Endothelial cell of hepatic sinusoid (primary cell): Measurements from ENCODE around the gene PTPN7.
"Not testable (repeated sequence)": the region's sequence is repeated elsewhere in the genome, so short reads cannot be mapped to it uniquely, and the experiment has no call there.

Source experiments
- in situ Hi-C: cut with HindIII; loops from 2 replicates; pipeline ENCODE4 v1.10.0; 2017; ENCODE audit warnings: low sequenced_read_pairs

The PTPN7 gene

DNA sequence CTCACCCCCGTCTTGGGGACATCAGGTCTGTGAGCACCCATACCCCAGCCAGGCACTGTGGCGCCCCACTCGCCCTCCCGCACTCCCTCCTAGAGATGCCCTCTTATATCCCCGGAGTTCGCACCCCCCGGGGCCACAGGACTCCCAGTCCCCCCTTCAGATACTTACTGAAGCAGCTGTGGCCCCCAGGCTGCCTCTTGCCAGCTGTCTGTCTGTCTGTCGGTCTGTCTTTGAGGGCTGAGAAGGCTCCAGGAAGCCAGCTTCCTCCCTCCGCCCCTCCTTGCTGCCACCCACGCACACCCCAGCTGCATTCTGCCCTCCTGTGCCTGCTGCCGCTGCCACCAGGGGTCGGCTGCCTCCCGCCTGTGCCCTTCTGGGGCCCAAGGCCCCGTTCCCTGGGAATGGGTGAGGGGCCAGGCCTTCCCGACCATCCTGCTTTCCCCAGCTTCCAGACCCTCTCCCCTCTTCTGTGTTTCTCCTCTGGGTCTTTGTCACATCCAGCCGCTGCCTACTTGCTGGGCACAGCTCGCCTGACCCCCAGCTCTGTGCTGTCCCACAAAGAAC is at the start of gene PTPN7:
Gene PTPN7 (minus strand): TSS at position 226 of the 564 bp plus-strand sequence. CDS start 1,200 bp downstream, outside the sequence.
- in situ Hi-C loops: loop anchor here (5.0 kb wide), 1 partner anchor 52 kb away; no protein-coding TSS in a partner anchor

DNA sequence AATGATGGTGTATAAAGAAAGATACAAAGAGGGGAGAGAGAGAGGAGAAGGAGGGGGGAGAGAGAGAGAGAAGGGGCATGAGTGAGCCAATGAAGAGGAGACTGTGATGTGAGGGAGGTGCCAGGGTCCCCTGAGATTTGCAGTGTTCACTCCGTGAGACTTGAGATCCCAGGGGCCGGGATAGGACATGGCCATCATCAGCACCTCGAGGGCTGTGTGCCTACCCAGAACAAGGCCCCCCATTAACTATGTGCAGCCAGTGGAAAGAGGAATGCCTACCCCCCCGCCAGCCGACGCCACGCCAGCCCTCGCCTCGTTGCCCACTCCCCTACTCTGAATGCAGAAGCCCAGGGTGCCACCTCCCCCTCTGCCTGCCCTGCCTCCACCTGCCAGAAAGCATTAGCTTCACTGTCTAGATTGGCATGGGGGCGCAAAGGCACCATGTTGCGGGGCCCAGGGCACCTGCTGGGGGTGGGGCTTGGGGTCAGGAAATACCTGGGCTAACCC is 48.0 kb upstream of the PTPN7 start:
- in situ Hi-C loops: no loop called here

DNA sequence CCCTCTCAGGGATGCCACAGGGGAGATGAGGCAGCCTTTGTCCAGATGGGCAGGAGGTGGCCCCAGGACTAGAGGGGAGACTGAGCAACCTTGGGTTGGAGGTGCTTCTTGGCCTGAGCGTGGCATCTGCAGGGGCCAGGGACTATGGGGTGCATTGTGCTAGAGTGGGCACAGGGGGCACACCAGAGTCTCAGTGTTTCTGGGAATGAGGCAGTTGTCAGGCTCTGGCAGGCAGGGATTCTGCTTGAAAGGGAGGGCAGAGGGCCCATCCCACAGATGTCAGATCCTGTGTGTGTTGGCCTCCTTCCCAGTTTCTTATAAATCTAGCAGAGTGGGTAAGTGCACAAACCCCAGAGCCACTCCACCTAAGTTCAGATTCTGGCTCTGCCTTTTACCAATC is 46.9 kb upstream of the PTPN7 start:
- in situ Hi-C loops: no loop called here

DNA sequence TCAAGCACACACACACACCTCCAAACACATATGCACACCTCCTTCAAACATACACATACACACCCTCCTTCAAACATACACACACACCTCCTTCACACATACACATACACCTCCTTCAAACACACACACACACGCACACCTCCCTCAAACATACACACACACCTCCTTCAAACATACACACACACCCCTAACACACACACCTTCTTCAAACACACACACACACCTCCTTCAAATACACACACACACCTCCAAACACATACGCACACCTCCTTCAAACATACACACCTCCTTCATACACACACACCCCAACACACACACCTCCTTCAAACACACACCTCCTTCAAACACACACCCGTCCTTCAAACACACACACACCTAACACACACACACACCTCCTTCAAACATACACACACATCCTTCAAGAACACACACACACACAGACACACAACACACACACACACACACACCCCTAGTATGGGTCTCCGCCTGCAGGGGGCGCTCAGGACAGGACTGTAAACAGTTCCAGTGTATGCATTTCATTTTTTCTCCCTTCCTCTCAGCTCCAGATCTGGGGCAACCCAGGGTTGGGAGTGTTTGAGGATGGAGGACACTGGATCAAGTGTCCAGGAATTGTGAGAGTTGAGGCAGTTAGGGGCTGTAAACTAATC is 45.3 kb upstream of the PTPN7 start:
- in situ Hi-C loops: no loop called here

DNA sequence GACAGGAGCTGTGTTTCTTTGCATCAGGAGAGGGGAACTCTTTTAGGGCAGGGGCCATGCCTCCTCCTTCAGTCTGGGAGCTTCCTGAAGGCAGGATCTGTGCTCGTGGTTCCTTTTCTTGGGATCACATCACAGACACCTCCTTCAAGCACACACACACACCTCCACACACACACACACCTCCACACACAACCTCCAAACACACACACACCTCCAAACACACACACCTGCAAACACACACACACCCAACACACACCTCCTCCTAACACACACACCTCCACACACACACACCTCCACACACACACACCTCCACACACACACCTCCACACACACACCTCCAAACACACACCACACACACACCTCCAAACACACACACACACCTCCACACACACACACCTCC is 43.7 kb upstream of the PTPN7 start:
- in situ Hi-C loops: no loop called here

DNA sequence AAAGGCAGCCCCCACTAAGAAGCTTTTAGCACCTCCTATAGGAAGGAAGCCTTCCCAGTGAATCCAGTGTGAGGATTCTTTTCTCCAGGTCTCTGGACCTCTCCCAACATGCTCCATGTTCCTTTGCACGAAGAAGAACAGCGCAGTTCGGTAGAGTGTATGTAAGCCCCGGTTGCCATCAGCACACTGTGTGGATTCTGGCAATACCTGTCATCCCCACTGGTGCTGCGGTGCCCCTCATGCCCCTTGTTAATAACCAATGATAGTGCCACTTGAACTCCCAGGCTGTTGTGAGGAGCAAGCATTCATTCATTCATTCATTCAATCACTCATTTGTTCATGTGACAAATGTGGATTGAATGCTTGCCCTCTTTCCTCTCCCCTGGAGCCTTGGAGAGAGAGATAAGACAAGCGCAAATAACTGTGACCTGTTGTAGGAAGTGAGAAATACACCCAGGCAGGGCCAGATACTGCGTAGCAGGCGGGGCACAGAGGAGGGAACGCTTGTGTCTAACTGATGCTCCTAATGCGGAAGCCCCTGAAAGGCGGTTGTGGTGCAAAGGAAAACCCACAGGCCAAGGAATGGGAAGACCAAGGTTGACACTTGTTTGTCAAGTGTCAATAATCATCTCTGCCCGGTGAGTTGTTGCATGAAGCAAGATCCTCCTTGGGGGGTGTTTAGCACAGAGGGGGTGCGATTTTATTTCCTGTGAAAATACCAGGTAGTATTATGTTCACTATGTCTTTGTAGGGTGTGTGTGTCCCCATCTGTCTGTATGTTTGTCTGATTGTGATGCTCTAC is 43.0 kb upstream of the PTPN7 start:
- in situ Hi-C loops: no loop called here

DNA sequence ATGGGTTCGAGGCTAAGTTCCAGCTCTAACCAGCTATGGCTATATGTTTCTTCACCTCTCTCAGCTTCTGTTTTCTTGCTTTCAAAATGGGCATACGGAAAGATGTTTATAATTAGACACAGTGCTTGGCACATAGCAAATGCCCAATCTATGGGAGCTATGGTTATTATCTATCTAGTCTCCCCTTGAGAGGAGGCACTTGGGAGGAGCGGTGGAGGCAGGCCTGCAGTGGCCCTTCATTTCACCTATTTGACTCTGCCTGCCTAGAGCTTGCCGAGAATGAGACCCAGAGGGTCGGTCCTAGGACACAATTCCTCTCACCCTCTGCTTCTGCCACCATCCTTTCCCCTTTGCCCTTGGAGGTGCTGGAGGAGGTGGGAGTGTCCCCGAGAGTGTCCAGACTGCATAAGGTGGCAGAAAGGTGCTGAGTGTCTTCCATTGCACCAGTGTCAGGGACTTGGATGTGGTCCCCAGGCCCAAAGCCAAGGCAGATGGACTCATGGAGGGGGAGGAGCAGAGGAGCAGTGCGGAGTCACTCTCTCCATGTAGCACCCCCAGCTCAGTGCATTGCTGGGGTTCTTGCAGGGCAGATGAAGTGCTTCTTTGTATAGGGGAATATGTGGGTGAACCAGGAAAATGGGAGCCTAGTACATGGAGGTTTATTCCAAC is 42.2 kb upstream of the PTPN7 start:
- in situ Hi-C loops: no loop called here

DNA sequence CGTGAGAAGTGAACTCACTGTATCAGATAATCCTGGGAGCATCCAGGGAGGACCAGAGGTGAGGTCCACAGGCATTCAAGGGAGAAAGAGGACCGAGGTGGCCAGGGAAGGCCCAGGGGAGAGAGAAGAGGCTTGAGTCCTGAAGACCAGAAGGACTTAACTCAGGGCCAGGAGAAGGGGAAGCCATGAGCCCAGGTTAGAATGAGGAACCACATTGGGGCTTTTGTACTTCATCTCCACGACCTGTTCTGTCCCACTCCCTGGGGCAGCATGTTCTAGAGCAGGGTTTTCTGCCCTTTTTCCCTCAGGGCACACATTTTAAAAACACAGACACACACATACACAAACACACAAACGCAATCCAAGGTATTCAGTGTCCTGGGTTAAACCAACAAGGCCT is 41.6 kb upstream of the PTPN7 start:
- in situ Hi-C loops: no loop called here

DNA sequence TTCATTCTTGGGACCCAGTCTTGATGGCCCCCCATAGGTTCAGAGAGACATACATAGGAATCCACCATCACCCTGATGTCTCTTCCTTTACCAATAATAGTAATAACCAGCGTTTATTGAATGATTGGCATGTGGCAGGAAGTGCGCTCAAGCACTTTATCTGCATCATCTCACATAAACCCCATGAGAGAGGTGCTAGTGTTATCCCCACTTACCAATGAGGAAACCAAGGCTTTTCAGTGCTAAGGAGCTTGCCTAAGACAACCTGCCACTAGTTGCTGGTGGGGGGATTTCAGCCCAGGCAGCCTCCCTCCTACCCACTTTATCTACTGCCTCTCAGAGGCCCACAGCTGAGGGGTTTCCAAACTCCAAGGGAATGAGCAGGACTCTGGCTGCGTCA is 40.9 kb upstream of the PTPN7 start:
- in situ Hi-C loops: no loop called here

DNA sequence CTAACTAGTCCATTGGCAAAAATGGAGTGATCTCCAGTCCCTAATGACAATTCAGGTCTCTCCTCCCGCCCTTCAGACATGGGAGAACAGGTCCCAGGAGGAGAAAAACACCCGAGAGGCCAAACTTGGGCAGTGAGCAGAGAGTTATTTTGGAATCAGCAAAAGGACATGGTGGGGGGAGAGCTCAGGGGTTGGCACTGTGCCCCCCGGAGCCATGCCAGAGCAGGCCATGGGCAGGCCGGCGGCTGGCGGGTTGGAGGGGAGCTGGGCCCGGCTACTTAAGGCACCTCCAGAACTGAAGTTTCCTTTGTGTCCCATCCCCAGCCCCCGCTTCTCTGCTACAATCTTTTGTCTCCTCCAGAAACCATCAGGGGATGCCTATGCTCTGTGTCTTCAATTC is 40.3 kb upstream of the PTPN7 start:
- in situ Hi-C loops: no loop called here

DNA sequence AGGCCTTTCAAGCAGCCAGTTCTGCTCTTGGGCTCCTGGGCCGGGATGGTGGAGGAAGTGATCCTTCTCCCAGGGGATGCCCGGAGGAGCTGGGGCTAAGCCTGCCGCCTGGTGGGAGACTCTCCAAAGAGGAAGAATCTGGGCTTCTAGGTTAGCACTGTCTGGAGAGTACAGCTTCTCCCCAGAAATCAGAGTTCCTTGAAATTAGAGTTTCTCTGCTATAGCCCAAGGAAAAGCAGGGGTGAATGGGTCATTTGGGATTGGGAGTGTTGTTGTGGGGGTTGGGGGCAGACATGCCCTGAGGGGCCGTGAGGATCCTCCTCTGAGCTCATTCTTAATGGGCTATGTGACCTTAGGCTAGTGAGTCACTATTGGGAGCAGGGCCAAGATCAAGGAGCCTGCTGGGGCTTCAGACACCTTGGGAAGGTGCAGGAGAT is 39.7 kb upstream of the PTPN7 start:
- in situ Hi-C loops: no loop called here

DNA sequence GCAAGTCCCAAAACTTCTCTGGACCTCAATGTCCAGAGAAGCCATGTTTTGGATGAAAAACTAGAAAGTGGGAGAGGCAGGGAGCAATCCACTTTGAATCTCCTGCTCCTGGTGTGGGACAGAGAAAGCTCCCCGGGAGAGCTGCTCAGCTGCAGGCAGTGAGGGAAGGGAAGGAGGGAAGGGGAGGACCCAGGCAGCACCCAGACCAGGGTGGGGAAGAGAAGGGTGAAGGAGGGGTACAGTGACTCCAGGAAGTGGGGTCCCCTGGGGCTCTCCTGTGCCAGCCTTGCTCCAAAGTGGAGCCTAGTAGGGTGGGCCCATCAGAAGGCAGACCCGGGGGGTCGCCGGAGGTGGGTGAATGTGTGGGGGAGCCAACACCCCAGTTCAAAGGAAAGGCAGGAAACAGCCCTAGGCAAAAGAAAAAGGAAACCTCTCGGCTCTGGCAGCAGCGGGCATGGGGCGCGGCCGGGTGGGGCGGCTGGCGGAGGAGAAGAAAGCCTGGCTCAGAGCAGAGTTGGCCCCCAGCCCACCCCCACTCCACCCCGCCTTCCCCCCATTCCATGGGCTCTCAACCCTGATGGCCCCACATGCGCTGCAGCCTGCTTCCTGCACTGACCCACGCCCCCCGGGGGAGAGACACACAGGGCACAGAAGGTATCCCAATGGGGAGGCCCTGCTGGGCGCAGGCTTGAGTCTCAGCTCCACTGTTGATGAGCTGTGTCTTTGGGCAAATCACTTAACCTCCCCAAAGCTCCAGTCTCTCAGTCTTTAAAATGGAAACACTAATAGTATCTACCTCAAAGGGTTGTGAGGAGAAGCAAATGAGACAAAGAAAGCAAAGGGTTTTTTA is 38.9 kb upstream of the PTPN7 start:
- in situ Hi-C loops: no loop called here

DNA sequence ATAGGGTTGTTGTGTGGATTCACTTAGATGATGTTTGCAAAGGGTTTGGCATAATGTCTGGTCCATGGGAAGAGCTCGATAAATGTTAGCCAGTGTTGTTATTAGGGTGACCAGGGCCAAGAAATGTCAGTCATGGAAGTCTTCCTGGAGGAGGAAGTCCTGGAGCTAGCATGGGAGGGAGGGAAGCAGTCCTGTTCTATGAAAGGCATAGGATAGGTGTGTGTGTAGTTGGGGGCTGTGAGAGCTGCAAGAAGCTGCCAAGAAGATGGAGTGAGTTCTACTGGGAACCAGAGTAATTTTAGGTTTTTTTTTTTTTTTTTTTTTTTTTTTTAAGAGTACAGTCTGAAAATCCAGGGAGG is 37.9 kb upstream of the PTPN7 start:
- in situ Hi-C loops: no loop called here

DNA sequence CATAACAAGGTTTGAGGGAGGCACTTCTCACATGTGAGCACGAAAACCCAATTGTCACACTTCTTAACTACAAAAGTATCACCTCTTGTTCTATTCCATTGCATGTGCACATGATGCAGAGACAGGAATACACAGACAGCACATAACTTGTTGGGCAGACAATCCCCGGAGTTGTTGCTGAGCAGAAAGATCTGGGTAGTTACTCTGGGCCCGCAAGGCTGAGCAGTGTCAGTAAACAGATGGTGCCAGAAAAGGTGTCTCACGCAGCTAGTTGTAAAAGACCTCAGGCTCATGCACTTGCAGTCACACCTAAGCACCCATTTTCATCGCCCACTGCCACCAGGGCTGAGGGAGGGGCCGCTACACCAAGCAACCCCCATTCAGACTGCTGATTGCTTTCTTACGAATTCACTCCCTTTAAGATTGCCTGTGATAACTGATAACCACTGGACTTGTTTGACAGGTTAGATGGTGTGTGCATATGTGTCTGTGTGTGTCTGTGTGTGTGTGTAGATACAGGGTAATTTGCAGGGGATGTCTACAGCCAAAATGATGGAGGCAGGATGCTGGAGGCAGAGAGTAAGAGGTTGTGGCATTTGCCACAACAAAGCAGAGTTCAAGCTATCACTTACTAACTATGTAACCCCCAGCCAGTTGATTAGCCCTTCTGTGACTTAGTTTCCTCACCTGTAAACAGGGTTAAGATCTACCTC is 37.4 kb upstream of the PTPN7 start:
- in situ Hi-C loops: no loop called here

DNA sequence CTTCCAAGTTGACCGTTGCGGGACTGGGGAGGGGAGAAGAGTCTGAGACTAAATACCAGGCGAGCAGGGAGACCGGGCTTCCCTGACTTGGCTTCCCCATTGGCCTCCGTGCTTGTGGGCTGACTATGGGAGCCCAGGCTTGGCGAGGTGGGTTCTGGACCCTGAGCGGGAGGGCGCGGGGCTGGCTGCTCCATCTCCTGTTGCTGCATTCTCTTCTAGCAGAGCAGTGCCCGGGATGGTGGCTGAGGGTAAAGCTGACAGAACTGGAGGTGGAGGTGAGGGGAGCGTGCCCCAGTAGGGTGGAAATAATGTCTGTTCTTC is 33.9 kb upstream of the PTPN7 start:
- in situ Hi-C loops: no loop called here

DNA sequence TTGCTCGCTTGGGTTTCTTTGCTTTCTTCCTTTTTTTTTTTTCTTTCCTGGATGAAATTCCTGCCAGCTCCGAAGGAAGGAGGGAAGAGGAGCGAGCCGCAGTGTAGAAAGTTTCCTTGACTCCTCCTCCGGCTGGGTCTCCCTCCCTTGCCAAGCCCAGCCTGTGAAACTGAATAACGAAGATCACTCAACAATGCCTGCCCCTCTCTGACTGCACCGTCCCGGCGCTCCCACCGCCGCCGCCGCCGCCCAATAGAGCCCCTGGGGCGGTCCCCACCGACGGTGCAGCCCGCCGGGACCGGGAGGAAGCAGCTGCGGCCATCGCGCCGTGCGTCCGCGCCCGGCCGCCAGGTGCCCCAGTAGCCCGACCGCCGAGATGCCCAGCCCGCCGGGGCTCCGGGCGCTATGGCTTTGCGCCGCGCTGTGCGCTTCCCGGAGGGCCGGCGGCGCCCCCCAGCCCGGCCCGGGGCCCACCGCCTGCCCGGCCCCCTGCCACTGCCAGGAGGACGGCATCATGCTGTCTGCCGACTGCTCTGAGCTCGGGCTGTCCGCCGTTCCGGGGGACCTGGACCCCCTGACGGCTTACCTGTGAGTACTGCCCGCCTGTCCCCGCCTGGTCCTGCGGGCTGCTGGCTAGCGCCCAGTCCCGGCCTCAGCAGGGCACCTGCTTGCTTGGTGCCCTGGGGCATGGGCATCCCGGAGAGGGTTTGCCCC is 33.4 kb upstream of the PTPN7 start, which contains the start of gene LGR6:
Gene LGR6 (plus strand): TSS at position 186 of the 714 bp plus-strand sequence. CDS start 191 bp downstream, at position 377.
- in situ Hi-C loops: no loop called here

DNA sequence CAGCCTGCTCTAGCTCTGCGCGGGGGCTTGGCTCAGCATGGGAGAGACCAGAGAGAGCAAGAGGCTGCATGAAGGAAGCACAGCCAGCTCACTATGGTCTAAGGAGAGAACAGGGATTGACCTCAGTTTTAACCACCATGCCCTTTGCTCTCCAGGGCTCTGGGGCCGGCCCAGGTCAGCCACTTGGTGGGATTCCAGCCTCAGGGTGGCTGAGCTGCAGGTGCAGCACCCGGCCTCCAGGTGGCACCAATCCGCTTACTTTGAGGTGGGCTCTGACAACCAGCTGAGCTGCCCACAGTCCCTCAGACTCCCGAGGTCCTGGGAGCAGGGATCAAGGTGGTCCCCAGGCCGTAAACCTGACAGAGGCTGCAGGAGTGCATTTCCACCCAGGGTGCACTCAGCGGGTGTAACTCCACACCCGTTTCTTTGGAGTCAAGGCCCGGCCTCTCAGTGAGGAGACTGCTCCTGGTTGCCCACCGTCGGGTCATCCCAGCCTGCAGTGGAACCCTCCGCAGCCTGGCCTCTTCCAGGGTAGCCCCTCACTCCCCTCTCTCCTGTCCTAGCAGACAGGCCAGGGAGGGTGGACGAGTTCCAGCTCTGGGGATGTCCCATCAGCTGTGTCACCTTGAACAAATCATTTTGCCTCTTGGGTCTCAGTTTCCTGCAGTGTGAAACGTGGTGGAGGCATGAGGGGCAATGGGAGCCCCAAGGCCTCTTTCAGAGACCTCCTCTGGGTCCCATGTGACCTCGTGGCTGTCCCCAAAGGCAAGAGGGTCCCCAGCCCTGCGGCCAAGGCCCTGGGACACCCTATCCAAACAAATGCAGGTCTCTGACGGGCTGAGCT is 32.6 kb upstream of the PTPN7 start:
- in situ Hi-C loops: no loop called here

DNA sequence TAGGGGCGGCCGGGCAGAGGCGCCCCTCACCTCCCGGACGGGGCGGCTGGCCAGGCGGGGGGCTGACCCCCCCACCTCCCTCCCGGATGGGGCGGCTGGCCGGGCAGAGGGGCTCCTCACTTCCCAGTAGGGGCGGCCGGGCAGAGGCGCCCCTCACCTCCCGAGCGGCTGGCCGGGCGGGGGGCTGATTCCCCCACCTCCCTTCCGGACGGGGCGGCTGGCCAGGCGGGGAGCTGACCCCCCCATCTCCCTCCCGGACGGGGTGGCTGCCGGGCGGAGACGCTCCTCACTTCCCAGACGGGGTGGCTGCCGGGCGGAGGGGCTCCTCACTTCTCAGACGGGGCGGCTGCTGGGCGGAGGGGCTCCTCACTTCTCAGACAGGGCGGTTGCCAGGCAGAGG is 31.0 kb upstream of the PTPN7 start:
- in situ Hi-C loops: not testable (repeated sequence)
